Measurements from ENCODE around the gene TLNRD1.

GRCh38 chr15:81007428-81008064 lies 6.8 kb downstream of the TLNRD1 start:
- TF ChIP-seq CTCF (IDR thresholded peaks at IDR 0.05; ENCODE audit: insufficient read depth, low read length) (no peak), REST (IDR thresholded peaks at IDR 0.05; ENCODE audit: insufficient replicate concordance, low read depth) (no peak), SPI1 (IDR thresholded peaks at IDR 0.05; ENCODE audit: borderline replicate concordance, low read depth) (no peak), POLR2AphosphoS5 (IDR thresholded peaks at IDR 0.05; ENCODE audit: low read depth) (no peak), GABPA (IDR thresholded peaks at IDR 0.05; ENCODE audit: low read depth) (no peak)
